Stimulated activated memory B cell treated with anti-CD40 and anti-IgM and Interleukin-4, amounts not matched to agents 10 μg/mL and 1 μg/mL and 100 μg/mL, for 72 hours (primary cell): ENCODE results near the gene EXOSC10.
"Not testable (repeated sequence)": the region's sequence is repeated elsewhere in the genome, so short reads cannot be mapped to it uniquely, and the experiment has no call there.

Experiments
- ATAC-seq: fragments of 150-1000 bp; cut with Tn5 transposase; 2 replicates; pipeline ENCODE4 v1.10.0; 2021
- H3K27ac Mint-ChIP-seq: one replicate; pipeline ENCODE4 v1.8.0; 2022; ENCODE audit warnings: mild to moderate bottlenecking, mixed read lengths
- H3K27me3 Mint-ChIP-seq: one replicate; pipeline ENCODE4 v1.8.0; 2022; ENCODE audit warnings: mixed read lengths
- H3K36me3 Mint-ChIP-seq: one replicate; pipeline ENCODE4 v1.8.0; 2022; ENCODE audit warnings: mixed read lengths
- H3K4me1 Mint-ChIP-seq: one replicate; pipeline ENCODE4 v1.8.0; 2022; ENCODE audit warnings: mixed read lengths
- H3K4me3 Mint-ChIP-seq: one replicate; pipeline ENCODE4 v1.8.0; 2022; ENCODE audit warnings: mild to moderate bottlenecking, moderate library complexity, mixed read lengths
- H3K9me3 Mint-ChIP-seq: one replicate; pipeline ENCODE4 v1.8.0; 2022; ENCODE audit warnings: mixed read lengths

Gene EXOSC10

DNA sequence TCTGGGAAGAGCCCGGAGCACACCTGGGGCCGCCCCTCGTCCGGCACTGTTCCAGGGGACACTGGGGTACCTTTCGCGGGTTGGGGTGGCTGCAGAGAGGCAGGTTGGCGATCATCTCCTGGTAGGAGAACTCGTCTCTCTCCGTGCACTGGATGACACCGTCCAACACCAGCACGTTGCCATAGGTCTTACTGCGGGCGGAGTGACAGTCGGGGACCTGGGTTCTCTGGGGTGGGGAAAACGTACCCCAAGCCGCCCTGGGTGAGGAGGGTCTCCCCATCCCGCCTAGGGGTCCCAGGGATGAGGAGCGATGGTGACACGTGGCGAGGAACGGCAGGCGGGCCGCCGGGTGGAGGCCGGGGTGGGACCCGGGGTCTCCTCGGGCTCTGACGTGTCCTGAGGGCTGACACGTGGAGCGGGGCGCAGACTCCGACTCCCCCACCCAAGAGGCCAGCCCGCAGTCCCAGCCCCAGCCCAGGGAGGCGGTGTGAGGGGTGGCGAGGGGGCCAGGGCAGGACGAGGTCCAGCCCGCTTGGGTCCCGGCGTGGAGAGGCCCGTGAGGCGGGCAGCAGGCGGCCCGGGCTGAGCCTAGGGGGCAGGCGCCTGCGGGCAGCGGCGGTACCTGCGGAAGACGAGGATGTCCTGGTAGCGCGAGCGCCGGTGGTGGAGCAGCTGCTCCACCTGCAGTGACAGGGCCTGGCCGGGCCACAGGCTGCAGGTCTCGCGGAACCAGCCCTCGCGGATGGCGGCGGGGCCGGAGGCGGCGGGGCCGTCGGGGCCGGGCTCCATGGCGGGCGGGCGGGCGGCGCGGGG, 40.3 kb downstream of the EXOSC10 start:
- no peaks in the 10 kb centered on the region for H3K27me3 Mint-ChIP-seq
- H3K36me3 Mint-ChIP-seq: peaks cover 27% of the 10 kb centered on the region
- H3K4me1 Mint-ChIP-seq: peaks cover 52% of the 10 kb centered on the region

DNA sequence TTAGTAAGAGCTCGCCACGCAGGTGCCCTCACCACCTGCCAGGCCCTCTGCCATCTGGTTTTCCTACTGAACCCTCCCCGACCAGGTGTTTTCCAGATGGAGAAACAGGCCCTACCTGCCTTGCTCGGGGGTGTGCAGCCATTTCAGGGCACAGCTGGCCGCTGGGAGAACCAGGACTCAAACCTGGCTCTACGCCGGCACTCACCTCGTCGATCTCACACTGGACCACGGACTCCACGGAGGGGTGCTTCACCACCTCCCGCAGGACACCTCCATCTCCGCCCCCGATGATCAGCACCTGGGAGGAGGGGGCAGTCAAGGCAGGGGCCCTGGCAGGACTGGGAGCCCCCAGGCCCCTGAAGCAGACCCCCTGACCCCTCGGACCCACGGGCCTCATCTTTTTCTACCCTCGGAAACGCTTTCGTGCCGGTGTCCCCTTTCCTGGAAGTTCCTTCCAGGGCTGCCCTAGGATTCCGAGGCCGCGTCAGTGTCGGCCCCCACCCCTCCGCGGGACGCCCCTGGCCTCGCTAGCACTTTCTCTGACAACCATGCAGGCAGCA, 41.0 kb downstream of the EXOSC10 start:
- H3K27me3 Mint-ChIP-seq: no peaks in the 10 kb centered on the region
- H3K4me1 Mint-ChIP-seq: peaks cover 52% of the 10 kb centered on the region
- peak overlapping the region; percentile 92 for H3K4me3 Mint-ChIP-seq
- peak overlapping the region; percentile 89 for H3K27ac Mint-ChIP-seq
- ATAC-seq: no peak
- no peaks in the 10 kb centered on the region for H3K9me3 Mint-ChIP-seq
- H3K36me3 Mint-ChIP-seq: peaks cover 30% of the 10 kb centered on the region

More for the DNA sequence above, 40.3 kb downstream of the EXOSC10 start:
- peak; percentile 10 for ATAC-seq
- Mint-ChIP-seq H3K27ac (peak overlapping the region; percentile 89), H3K4me3 (peak overlapping the region; percentile 92), H3K9me3 (no peaks in the 10 kb centered on the region)

DNA sequence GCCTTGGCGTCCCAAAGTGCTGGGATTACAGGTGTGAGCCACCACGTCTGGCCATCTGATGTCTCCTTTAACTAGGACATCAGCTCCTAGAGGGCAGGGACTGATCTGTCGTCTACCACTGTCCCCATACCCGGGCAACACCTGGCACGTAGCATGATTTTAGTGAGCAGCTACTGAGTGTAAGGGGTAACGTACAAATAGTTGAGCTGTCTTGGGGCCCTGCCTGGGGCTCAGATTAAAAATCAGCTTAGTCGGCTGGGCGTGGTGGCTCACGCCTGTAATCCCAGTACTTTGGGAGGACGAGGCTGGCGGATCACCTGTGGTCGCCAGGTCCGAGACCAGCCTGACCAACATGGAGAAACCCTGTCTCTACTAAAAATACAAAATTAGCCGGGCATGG, 41.6 kb downstream of the EXOSC10 start:
- peak overlapping the region; percentile 92 for H3K4me3 Mint-ChIP-seq
- peaks cover 30% of the 10 kb centered on the region for H3K36me3 Mint-ChIP-seq
- ATAC-seq: no peak
- H3K9me3 Mint-ChIP-seq: no peaks in the 10 kb centered on the region
- H3K27ac Mint-ChIP-seq: peak overlapping the region; percentile 55
- H3K27me3 Mint-ChIP-seq: no peaks in the 10 kb centered on the region
- H3K4me1 Mint-ChIP-seq: peaks cover 49% of the 10 kb centered on the region

DNA sequence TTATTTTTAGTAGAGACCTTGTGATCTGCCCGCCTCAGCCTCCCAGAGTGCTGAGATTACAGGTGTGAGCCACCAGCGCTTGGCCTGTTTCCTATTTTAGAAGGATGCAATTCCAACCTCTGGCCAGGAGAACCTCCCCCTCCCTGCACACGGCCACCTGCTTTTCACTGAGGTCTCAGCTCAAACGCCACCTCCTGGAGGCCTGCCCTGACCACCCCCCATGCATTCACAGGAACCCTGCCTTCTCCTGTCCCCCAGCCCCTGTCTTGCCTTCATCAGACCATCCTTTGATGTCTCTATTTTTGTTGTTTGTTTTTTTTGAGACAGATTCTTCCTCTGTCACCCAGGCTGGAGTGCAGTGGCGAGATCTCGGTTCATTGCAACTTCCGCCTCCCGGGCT, 42.2 kb downstream of the EXOSC10 start:
- Mint-ChIP-seq H3K27ac (peak overlapping the region; percentile 55), H3K4me1 (peaks cover 49% of the 10 kb centered on the region), H3K9me3 (no peaks in the 10 kb centered on the region), H3K27me3 (no peaks in the 10 kb centered on the region), H3K4me3 (no peak overlapping the region), H3K36me3 (peaks cover 30% of the 10 kb centered on the region)
- no peak for ATAC-seq

DNA sequence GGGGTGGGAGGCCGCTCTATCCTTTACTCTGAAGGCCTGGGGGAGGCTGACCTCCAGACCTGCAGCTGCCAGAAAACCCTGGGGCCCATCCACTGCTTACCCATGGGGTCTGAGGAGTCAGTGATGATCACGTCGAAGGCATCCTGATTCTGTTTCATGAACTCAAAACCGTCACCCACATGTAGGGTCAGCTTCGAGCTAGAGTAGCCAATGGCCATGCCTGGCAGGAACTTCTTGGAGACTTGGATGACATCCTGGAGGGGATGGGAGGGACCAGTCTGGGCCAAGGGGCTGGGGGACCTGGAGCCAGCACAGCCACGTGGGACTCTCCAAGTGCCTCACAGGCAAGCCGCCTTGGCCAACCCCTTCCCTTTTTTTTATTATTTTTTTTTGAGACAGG, 43.2 kb downstream of the EXOSC10 start:
- Mint-ChIP-seq H3K4me3 (no peak overlapping the region), H3K27ac (no peak overlapping the region), H3K36me3 (peaks cover 30% of the 10 kb centered on the region), H3K4me1 (peaks cover 49% of the 10 kb centered on the region), H3K27me3 (no peaks in the 10 kb centered on the region), H3K9me3 (no peaks in the 10 kb centered on the region)
- no peak for ATAC-seq

DNA sequence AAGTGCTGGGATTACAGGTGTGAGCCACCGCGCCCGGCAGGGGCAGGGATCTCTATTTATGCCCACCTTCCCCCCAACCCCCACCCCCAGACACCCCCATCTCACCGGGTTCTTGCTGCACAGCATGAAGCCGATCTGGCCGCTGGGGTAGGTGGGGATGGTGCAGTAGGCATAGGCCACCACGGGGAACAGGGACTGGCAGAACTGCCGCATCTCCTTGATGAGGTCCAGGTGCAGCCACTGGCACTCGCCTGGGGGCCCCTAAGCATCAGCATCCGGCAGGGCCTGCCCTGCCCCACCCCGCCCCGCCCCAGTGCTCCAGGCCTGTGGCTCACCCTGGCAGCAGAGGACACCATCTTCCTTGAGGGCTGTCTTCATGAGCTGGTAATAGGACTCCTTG, 44.0 kb downstream of the EXOSC10 start:
- Mint-ChIP-seq H3K9me3 (no peaks in the 10 kb centered on the region), H3K4me3 (no peak overlapping the region), H3K36me3 (peaks cover 30% of the 10 kb centered on the region), H3K27ac (no peak overlapping the region), H3K27me3 (no peaks in the 10 kb centered on the region), H3K4me1 (peaks cover 46% of the 10 kb centered on the region)
- ATAC-seq: no peak

DNA sequence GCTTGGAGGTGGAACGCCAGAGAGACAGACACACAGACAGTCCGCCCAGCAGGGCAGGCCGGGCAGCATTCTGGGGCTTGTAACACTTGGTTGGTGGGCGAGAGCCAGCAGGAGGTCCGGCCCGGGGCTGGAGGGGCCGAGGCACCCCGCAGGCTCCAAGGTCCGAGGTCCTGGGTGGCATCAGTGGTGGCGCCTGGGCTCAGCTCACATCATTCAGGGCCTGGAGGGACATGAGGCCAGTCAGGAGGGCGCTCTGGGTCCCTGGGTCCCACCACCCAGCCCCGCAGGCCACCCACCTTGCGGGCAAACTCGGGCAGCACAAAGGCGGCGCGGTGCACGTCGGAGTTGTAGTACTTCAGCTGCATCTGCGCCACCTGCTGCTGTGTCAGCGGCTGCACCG, 45.0 kb downstream of the EXOSC10 start:
- Mint-ChIP-seq H3K36me3 (peaks cover 30% of the 10 kb centered on the region), H3K9me3 (no peaks in the 10 kb centered on the region), H3K4me1 (peaks cover 43% of the 10 kb centered on the region), H3K27ac (no peak overlapping the region), H3K27me3 (no peaks in the 10 kb centered on the region), H3K4me3 (no peak overlapping the region)
- no peak for ATAC-seq

DNA sequence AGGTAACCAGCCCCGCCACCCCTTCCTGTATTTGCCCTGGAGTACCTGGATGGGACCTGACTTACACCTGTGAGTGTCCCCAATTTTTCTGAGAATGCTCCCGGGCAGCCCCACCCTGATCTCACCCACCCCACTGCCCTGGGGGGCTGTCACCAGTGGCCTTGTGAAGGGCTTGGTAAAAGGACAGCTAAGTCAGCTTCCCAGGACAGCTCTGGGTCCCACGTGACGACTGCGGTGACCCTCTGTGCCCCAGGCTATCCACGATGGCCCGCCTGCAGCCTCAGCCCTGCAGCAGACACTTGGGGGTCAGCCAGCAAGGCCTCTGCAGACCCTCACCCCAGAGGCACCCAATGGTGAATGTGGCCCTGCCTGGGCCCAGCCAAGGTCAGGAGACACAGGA, 45.5 kb downstream of the EXOSC10 start:
- Mint-ChIP-seq H3K27me3 (no peaks in the 10 kb centered on the region), H3K36me3 (peaks cover 30% of the 10 kb centered on the region), H3K4me1 (peaks cover 40% of the 10 kb centered on the region), H3K27ac (no peak overlapping the region), H3K9me3 (no peaks in the 10 kb centered on the region), H3K4me3 (no peak overlapping the region)
- ATAC-seq: no peak

DNA sequence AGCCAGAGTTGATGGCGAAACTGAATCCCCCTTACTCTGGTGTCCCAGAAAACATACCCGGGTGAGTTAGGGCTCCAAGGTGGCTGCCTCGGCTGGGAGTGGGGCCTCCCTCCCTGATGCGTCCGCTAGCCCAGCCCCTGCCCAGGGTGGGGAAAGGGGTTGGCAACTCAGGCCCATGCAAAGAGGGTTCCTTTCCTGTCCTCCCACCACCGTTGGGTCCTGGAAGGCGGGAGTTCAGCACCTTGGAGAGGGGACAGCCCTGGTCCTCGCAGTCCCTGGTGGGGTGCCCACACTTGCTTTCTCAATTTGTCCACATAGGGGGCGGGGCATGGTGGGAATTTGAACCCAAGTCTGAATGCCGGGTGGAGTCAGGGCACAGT, 45.9 kb downstream of the EXOSC10 start:
- Mint-ChIP-seq H3K4me1 (peaks cover 36% of the 10 kb centered on the region), H3K4me3 (no peak overlapping the region), H3K27me3 (no peaks in the 10 kb centered on the region), H3K27ac (no peak overlapping the region), H3K36me3 (peaks cover 30% of the 10 kb centered on the region), H3K9me3 (no peaks in the 10 kb centered on the region)
- no peak for ATAC-seq

DNA sequence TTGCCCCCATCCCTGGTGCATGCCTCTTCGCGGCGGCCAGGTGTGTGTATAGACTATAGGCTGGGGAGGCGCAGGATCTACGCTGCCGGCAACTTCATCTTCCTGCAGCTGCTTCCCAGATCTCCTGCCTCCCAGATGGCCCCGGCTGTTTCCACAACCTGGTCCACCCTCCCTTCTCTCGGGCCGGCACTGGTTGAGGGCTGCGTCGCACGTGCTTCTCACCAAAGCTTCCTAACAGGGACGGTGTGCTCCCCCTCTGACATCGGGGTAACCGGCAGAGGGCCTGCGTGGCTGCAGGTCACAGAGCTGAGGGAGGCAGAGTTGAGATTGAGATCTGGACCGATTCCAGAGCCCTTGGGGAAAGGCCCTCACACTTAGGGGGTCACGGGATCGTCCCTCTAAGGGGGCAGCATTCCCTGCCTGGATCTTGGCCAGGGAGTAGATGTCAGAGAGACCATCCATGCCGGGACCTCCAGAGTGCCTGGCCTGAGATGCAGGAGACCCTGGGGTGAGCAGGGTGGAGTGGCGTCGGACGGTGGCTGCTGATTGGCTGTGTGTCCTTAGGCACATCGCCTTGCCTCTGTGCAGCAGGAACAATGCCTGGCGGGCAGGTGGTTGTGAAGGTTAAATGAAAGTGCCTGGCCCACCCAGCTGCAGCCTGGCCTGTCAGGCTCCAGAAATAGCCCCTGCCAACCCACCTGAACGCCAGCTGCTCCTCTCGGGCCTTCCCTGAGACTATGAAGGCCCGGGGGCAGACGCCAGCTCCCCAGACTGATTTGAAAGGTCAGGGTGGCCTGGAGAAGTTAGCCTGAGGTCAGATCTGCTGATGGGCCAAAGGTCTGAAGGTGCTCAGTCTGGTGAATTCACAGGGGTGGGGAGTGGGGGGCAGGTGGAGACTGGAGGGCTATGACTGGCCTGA, 46.6 kb downstream of the EXOSC10 start:
- peak overlapping the region; percentile 57 for H3K27ac Mint-ChIP-seq
- ATAC-seq: peak; percentile 37
- no peaks in the 10 kb centered on the region for H3K27me3 Mint-ChIP-seq
- no peaks in the 10 kb centered on the region for H3K9me3 Mint-ChIP-seq
- peaks cover 31% of the 10 kb centered on the region for H3K4me1 Mint-ChIP-seq
- peaks cover 30% of the 10 kb centered on the region for H3K36me3 Mint-ChIP-seq
- H3K4me3 Mint-ChIP-seq: no peak overlapping the region

DNA sequence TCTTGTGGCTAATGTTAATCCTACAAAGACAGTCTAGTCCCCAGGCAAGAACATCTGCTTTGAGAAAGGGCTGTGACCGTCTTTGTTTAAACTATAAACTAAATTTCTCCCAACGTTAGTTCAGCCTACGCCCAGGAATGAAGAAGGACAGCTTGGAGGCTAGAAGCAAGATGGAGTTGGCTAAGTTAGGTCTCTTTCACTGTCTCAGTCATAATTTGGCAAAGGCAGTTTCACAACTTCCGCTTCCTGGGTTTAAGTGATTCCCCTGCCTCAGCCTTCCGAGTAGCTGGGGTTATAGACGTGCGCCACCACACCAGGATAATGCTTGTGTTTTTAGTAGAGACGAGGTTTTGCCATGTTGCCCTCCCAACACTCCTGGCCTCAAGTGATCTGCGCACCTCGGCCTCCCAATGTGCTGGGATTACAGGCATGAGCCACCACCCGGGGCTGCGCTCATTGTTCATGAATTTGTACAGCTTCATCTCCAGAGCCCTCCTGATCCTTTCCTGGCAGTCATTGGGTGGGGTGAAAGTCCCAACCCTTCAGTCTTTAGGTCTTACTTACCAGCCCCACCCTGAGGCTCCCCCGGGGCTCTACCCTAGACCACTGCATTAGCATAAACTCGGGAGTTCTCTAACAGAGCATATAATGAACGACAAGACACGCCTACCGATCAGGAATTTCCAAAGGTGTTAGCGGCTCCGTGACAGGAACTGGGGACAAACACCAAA, 47.7 kb downstream of the EXOSC10 start:
- Mint-ChIP-seq H3K9me3 (no peaks in the 10 kb centered on the region), H3K27ac (peak overlapping the region; percentile 57), H3K4me1 (peaks cover 21% of the 10 kb centered on the region), H3K27me3 (no peaks in the 10 kb centered on the region), H3K36me3 (peaks cover 21% of the 10 kb centered on the region), H3K4me3 (peak overlapping the region; percentile 21)
- ATAC-seq: no peak

DNA sequence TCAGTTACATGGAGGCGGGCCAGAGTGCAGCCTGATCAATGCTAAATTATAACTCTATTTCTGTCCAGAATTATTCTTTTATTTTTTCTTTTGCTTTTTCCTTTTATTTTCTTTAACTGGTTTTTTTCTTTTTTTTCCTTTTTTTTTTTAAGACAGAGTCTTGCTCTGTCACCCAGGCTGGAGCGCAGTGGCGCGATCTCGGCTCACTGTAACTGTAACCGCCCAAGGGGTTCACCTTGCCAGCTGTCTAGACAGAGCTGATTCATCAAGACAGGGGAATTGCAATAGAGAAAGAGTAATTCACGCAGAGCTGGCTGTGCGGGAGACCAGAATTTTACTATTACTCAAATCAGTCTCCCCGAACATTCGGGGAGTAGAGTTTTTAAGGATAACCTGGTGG, 48.5 kb downstream of the EXOSC10 start:
- H3K4me3 Mint-ChIP-seq, ATAC-seq, H3K27me3 Mint-ChIP-seq, H3K9me3 Mint-ChIP-seq: not testable (repeated sequence)
- H3K27ac Mint-ChIP-seq: peak overlapping the region; percentile 57
- peaks cover 15% of the 10 kb centered on the region for H3K36me3 Mint-ChIP-seq
- peaks cover 20% of the 10 kb centered on the region for H3K4me1 Mint-ChIP-seq

DNA sequence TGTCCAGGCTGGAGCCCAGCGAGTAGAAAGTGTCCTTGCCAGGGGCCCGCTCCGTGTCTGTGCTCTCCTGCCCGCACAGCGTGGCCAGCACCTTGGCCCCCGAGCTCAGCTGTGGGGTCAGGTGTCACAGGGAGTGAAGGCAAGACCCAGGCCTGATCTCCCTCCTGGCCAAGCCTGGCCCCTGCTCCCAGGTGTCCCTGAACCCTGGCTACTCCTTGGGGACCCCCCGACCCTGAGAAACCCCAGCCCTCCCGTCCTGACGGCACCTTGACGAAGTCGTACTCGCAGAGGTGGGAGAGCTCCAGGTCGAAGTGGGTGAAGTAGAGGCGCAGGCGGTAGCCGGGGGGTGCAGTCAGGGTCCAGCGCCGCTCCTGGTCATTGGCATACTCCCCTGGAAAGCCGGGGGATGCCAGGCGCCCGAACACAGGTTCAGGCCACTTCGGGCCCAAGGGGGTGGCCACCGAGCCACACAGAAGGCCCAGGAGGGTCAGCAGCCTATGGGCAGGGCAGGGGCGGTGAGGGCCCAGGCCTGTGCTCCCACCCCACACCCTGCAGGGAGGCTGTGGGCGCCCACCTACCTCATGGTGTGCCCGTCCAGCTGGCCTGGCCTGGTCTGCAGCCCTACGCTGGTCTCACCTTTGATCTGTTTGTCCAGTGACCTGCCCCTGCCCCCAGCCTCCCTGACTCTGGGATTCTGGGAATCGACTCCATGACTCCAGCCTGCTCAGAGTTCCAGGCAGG, 52.9 kb downstream of the EXOSC10 start, which contains the start of gene MASP2:
Gene MASP2, minus strand, starts transcription at position 615 of the 741 bp plus-strand sequence. Its CDS starts 32 bp downstream, at position 583.
- Mint-ChIP-seq H3K27me3 (no peaks in the 10 kb centered on the region), H3K9me3 (no peaks in the 10 kb centered on the region), H3K36me3 (no peaks in the 10 kb centered on the region), H3K4me3 (no peak within 1 kb of the TSS), H3K4me1 (peaks cover 5% of the 10 kb centered on the region), H3K27ac (no peak within 1 kb of the TSS)
- ATAC-seq: peak; percentile 29

DNA sequence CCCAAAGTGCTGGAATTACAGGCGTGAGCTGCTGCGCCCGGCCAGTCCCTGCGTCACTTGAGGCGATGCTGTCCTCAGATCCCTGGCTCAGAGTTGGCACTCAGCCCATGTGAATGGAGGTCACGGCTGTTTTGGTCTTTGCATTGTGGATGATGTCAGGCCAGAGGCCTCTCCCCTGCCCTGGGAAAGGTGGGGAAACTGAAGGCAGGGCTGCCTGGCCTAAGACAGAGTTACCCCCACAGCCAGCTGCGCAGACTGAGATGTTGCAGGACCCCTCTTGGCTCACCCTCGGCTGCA, 53.5 kb downstream of the EXOSC10 start:
- Mint-ChIP-seq H3K4me3 (no peak overlapping the region), H3K36me3 (no peaks in the 10 kb centered on the region), H3K9me3 (no peaks in the 10 kb centered on the region), H3K27me3 (no peaks in the 10 kb centered on the region), H3K4me1 (no peaks in the 10 kb centered on the region), H3K27ac (no peak overlapping the region)
- ATAC-seq: no peak
